DMS79 treated with DMSO at 0.1 percent for 48 hours (cell line): ENCODE results near the gene SMPD4.
"Not testable (repeated sequence)": the region's sequence is repeated elsewhere in the genome, so short reads cannot be mapped to it uniquely, and the experiment has no call there.

Experiments
- DNase-seq: peaks from one replicate; lab custom pipeline; 2025; lab: John Stamatoyannopoulos, UW

Gene SMPD4

DNA sequence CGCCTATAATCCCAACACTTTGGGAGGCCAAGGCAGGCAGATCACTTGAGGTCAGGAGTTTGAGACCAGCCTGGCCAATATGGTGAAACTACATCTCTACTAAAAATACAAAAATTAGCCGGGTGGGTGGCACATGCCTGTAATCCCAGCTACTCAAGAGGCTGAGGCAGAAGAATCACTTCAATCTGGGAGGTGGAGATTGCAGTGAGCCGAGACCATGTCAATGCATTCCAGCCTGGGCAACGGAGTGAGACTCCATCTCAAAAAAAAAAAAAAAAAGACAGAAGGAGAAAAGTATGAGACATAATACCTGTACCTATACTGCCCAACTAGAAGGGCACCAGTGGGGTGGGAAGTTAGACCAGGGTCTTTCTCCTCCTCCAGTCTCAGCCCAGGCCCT is 22.0 kb downstream of the SMPD4 start:
- not testable (repeated sequence) for DNase-seq

DNA sequence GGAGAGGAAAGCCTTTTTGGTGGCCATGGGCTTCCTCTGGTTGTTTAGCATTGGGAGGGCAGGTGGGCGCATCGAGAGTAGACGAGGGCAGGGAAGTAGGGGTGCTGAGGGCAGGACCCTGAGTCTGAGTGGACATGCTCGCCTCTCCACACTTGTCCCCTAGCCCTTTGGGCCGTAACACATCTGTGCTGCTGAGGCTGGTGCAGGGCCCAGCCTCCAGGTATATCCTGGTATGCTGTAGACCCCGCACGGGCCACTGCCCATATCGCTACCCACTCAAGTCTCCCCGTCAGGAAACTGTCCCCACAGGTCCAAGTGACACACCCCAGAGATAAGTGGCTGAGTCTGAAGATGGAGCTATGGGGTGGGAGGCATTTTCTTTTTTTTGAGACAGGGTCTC is 22.8 kb downstream of the SMPD4 start:
- DNase-seq = no peak

DNA sequence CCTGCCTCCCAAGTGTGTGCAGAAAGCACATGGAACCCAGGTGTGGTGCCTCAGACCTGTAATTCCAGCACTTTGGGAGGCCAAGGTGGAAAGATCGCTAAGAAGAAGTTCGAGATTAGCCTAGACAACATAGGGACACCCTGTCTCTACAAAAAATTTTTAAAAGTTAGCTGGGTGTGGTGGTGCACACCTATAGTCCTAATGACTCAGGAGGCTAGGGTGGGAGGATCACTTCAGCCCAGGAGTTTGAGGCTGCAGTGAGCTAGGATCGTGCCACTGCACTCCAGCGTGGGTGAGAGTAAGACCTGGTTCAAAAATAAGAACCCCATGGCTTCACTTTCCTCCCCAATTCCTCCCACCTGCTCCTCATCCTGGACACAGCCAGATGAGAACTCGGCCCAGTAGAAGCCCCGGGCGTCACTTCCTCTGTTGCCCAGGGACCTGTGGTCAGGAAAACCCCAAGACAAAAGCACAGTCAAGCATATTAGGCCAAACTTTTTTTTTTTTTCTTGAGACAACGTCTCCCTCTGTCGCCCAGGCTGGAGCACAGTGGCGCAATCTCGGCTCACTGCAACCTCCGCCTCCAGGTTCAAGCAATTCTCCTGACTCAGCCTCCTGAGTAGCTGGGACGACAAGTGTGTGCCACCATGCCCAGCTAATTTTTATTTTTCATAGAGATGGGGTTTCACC is 23.4 kb downstream of the SMPD4 start:
- not testable (repeated sequence) for DNase-seq

DNA sequence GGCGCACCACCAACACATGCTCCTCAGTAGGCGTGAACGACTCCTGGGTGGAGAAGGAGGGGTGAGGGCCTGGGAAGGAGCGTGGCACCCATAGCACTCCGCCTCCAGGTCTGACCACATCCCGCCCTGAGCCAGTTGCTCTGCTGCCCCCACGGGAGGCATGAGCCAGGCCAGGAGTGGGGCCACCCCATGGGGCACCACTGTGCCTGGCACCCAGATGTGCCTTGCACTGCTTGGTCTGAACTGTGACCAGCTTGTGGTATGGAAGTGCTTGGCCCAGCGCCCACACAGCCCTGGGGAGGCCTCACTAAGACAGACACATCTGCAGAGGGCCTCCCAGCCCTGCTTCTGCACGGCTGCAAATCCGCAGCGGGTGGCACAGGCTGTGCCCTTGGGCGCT is 24.0 kb downstream of the SMPD4 start:
- not testable (repeated sequence) for DNase-seq

DNA sequence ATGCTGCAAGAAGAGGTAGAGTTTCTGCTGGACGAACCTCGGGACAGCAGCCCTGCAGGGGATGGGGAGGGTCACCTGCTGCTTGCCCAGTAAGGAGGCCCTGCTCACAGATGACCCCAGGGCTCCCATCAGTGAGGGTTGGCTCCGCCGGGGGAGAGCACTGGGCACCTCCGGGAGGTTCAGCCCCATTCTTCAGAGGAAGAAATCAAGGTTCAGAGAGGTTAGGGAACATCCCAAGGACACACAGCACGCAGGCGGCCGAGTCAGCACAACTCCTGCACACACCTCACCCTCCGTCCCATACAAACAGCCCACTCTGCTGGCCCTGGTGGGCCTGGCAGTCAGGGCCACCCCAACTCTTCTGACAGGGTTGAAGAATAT is 24.8 kb downstream of the SMPD4 start:
- no peak for DNase-seq

DNA sequence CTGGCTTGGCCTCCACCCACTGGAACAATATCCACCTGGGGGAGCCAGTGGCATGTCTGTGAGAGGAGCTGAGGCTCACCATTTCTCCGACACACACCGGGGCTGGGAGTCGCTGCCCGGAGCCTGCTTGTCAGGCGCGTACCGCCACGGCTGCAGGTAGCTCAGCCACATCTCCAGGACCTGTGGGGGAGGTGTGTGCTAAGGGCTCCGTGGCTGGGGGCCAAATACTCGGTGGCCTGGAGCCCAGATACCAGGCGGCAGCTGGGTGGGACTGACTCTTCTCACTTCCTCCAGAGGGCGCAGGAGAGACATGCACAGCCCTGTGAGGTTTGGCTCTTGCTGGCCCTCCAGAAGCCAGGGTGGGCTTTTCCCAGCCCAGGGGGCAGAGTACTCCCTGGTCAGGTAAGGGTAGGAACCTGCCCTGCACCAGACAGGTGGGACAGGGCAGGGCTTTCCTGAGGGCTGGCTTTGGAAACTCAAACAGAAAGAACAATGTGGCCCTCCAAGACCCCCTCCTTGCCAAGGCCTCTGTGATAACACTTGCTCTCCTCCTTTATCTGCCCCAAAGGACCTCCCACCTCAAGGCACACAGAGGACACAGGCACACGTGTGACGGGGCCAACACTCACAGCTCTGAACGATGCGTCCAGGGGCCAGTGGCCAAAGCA is 25.3 kb downstream of the SMPD4 start:
- peak; percentile 80 for DNase-seq

DNA sequence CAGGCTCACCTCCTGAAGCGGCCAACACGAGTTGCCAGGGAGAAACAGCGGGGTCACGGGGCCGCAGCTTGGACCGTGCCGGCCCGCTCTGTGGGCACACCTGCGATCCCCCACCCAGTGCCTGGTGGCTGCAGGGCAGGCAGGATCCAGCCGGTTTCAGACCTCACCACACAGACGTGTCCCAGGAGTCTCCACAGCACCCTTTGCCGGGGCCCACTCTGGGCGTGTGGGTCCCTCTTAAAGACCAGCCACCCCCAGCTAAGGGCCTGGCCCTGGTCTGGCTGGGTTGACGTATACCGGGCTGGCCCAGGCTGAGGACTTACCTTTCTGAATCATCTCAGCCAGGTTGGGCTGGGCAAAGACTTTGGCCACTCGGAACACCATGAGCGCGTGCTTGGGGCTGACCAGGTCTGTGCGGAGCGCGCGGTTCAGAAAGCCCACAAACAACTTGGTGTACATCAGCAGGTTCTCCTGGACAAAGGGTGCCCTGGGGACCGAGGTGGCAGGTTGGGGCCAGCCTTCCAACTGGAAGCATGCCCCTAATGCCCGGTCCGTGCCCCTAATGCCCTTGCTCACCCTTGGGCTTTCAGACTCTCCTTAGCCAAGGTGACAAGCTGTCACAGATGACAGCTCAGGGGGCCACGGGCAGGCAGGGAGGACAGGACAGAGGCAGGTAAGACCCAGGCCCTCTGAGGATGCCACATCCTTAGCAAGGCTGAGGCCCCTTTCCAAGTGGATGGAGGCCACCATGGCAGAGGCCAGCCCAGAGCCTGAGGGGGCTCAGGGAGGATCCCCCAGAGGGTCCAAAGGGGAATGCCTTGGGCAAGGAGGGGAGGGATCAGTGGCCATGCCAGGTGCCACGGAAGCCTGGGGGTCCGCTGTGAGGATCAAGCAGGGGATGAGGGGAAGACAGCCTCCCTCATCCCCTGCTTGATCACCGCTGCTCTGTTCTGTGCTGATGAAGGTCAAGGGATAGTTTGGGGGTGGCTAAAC is 26.3 kb downstream of the SMPD4 start:
- no peak for DNase-seq

DNA sequence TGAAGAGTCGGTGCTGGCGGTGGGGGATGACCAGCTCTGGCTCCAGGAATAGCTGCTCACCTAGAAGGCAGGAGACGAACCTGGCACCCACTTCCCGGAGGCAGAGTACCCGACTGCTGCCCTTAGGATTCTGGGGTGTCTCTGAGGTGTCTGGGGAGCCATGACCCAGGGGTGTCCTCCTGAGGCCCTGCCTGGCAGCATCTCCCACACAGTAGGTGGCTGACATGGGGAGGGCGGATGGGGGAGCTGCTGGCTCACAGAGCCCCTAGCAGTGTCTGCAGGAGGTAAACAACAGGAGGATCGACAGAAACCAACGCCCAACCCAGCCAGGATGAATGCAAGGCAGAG is 27.0 kb downstream of the SMPD4 start:
- DNase-seq = not testable (repeated sequence)

DNA sequence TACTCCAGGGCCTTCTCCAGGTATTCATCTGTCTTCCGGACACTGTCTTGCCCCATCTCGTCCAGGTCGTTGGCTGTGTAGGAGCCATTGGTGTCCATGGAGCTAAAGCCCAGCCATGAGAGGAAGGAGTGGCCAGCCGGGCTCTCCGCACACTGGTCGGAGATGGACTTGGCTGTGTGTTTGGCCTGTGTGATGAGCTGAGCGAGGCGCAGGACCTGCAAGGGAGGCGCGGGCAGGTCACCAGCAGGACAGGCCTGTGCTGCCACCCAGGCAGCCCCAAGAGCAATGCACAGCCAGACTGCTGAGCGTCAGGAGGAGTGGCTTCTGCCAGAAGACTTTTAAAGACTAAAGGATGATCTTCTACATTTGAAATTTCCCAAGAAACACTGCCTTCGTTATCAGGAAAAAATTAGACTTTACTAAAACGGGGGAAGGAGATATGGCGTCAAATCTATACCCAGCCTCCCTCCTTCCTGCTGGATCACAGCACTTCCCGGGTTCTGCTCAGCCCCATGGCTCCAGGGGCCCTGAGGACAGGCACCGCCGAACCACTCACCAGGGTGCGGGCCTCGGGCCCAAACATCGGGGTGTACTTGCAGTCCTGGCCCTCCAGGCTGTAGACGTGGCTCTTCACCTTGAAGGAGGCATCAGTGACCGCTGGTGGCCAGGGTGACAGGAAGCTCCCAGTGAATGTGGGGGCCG is 27.5 kb downstream of the SMPD4 start:
- DNase-seq = not testable (repeated sequence)

DNA sequence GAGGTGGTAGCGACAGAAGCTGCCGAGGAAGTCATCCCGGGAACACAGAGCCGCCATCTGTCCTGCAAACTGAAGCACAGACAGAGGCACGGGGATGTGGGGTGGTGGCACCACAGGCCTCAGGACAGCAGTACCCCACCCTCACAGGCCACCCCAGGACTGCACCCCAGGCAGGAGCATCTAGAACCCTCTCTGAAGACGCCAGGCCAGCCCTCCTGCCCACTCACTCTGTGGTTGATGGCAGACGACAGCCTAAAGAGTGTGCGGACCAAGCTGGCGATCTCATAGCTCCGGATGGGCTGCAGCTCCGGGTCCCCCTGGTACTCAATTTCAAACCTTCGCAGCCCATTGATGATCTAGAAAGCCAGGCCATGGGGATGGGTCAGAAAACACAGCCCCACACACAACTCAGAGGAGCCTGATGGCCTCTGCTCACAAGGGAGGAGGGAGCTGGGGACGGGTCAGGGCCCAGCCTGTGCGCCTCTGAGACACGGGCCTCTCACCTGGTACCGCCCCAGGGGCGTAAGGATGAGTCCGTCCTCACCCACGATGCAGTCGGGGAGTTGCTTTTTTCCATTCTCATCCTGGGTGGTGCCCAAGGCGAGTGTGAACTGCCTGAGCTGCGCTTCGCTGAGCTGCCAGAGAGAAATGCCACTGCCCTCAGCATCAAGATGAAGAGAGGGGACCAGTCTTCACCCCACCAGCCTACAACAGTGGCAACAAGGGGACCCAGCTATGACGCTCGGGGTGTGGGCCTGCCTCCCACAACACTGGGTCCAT is 28.4 kb downstream of the SMPD4 start:
- no peak for DNase-seq

DNA sequence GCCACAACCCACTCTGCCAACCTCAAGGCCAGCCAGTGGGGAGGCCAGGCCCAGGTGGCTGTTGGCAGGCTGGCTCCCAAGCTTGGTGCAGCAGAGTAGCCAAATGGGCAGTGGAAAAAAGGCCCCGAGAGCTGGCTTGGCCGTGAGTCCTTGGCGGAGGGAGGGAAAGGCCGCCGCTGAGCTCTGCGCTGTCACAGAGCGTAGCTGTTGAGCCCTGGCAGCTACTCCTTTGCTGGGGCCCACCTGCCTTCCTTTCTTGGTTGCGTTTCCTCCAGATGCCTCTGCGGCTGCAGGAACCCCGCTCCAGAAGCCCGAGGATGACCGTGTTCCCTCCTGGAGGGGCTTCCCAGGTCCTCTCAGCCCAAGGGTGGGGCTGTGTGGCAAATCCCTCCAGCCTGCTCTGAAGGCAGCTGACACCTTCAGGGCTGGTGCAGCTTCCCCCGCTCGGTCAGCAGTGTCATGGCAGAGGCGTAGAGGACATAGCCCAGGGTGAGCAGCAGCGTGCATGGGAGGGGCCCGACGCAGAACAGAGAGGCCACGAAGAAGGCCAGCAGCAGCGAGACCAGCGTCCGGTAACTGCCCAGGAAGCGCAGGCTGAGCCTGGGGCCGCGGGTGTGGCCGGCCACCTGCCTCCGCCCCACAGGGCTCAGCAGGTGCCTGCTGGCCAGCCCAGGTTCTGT is 29.1 kb downstream of the SMPD4 start:
- not testable (repeated sequence) for DNase-seq

DNA sequence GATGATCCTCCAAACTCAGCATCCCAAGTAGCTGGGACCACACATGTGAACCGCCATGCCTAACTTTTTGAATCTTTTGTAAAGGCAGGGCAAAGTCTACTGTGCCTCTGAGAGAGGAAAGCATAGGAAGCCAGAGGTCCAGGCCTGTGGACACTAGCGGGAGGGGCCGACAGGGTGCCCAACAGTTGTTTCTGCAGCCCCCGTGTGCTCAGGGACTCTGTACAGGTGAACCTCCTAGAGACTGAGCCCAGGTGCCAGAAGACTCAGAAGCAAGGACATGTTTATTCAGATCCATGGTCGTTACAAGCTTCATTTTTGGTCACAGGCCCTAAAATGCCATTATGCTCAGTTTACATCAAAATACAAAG is 30.3 kb downstream of the SMPD4 start:
- DNase-seq = not testable (repeated sequence)

DNA sequence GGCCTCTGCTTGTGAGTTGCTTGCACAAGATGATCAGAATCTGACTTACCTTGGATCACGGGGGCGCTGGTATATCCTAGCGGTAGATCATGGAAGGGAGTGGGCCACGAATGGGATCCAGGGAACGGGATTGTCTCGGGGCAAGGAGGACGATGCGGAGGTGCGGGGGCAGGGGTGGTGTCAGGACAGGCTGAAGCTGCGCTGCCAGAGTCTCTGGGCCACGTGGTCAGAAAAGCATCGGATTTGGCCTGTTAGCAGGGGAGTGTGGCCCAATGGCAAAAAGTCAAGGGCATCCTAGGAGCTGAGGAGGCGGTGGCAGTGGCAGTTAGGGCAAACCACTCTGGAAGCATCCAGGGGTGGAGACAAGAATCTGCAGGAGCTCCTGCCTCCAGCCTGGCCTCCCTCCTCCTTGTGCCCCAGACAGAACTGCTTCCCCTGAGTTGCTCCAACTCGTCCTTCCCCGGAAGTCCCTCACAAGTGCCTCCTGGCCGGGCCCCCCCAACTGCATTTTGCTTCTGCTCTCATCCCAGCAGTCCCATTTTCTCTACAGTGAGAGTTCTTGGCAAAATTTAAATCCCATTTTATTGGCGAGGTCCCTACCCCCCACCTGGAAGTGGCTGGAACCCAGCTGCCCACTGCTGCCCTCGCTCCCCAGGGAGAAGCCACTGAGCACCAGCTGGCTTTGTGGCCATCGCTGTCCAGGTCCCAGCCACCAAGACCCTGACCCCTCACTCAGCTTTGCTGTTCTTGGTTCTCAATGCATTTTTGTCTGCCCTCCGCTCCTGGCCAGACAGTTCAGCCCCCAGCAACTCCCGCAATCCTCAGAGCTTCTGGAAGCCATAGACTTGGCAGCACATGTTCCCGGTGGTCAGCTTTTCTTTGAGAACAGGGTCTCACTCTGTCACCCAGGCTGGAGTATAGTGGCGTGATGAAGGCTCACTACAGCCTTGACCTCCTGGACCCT is 30.9 kb downstream of the SMPD4 start:
- no peak for DNase-seq

DNA sequence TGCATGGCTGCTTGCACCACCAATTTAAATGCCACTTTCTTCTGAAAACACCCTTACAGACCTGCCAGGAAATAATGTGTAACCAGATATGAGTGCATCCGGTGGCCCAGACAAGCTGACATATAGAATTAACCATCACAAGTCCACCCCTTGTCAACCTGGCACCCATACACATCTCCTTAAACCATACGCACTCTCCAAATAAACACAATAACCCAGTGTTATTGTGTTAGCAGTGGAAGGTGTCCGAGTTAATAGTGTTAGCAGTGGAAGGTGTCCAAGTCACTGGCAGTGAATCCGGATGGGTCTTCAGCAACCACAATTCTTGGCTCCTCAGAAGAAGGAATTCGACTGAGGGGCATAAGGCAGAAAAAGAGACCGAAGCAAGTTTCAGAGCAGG is 32.9 kb downstream of the SMPD4 start:
- peak; percentile 21 for DNase-seq

DNA sequence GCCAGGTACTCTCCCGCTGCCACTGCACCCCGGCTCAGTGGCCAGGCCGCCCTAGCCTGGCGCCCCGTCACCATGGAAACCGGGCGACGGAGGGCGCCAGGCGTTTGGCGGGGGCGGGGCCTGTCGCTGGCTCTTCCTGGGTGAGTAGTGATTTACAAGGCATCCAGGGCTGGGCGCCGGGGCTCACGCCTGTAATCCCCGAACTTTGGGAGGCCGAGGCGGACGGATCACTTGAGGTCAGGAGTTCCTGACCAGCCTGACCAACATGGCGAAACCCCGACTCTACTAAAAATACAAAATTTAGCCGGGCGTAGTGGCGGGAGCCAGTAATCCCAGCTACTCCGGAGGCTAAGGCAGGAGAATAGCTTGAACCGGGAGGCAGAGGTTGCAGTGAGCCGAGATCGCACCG is 36.4 kb downstream of the SMPD4 start, which contains the start of gene CCDC74B:
Gene CCDC74B (minus strand): TSS at position 107 of the 409 bp plus-strand sequence. CDS start 116 bp downstream, outside the sequence.
- DNase-seq = peak; percentile 18

DNA sequence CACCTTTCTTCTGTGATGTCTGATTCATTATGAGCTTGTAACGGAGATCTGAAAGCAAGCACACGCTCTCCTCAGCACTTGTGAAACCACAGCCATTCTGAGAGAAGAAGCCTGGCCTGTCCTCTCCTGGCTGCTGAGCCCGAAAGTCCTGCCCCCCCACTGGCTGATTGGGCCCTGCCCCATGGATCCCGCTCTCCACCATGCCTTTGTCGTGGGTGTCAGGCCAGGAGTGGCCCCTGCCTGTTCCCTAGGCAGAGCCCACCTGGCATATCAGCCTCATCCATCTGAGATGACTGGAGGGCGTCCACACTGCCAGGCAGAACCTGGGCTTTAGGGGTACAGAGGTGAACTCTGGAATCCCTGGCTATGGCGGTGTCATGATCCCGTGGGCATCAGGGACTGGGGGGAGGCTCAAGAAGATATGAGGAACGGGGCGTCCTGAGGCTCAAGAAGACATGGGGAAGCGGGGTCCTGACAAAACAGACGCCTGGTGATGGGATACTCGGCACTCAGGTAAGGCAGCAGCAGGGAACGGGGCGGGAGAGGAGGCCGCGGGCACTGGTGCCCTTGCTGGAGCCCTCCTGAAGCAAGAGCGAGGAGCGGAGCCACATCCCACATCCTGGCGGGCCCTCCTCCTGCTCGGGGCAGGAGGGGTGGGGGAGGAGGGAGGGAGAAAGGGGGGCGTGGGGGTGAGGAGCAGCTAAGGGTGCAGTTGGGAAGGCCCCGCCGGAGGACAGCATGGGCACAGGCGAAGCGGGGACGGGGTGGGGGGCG is 37.9 kb downstream of the SMPD4 start:
- DNase-seq = not testable (repeated sequence)

DNA sequence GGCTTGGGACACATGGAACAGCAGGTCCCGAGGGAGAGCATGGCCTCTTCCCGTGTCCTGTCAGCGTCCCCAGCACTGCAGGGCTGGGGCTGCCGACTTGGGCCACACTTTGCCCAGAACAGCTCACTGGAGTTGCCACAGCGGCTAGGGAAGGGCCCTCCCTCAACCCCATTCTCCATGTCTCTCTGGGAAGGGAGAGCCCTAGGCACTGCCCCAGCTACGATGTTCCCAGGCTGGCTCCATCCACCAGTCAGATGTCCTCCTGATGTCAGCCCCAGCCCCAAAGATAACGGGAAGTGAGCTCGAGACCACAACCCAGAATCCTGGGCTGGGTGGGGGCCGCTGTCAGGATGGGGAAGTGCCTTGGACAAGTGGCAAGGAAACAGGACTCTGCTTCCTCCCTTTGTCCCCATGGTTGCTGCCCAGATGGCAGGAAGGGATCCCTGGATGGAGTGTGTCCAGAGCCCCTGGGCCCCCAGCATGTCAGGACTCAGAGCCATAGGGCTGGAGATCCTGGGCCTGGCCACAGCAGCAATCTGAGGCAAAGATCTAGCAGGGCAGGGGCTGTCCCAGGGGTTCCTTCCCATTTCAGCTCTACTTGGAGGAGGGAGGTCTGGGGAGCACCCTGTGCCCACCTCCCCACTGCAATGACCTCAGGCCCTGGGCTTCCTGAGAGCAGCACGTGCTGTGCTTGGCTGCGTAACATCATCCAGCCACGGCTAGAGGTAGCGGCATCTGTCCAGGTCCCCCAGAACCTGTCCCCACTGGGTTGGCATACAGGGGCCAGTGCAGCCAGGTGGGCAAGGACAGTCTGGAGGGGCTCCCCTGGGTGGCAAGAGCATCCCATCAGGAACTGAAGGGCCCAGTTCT is 38.8 kb downstream of the SMPD4 start:
- DNase-seq = not testable (repeated sequence)
